Activated CD4-positive, alpha-beta memory T cell treated with anti-CD3 and anti-CD28 coated beads for 36 hours (primary cell): ENCODE results near the gene ANKRD39. TPM values are rescaled to one million over a fixed set of nuclear protein-coding genes. Genes with fewer than 3 reads are reported as not detected.

Experiments used
- CTCF ChIA-PET: fragments of 350-600 bp; sonication (Branson Sonifier 250); formaldehyde crosslinking; loops from one replicate; lab custom pipeline; 2021; ENCODE audit warnings: antibody characterized with exemption, inconsistent platforms; lab: Charles Lee
- POLR2A ChIA-PET: fragments of 350-600 bp; sonication (Branson Sonifier 250); formaldehyde crosslinking; loops from one replicate; lab custom pipeline; 2021; ENCODE audit warnings: antibody characterized with exemption; lab: Charles Lee
- DNase-seq: peaks from one replicate; pipeline ENCODE4 v3.0.0-alpha.2; 2020
- H3K27ac Mint-ChIP-seq: one replicate; pipeline ENCODE4 v1.8.0; 2021; ENCODE audit warnings: mixed read lengths
- H3K27me3 Mint-ChIP-seq: one replicate; pipeline ENCODE4 v1.8.0; 2021; ENCODE audit warnings: mixed read lengths
- H3K36me3 Mint-ChIP-seq: one replicate; pipeline ENCODE4 v1.8.0; 2021; ENCODE audit warnings: mixed read lengths
- H3K4me1 Mint-ChIP-seq: one replicate; pipeline ENCODE4 v1.8.0; 2021; ENCODE audit warnings: low read depth, mixed read lengths
- H3K4me3 Mint-ChIP-seq: one replicate; pipeline ENCODE4 v1.8.0; 2021; ENCODE audit warnings: mild to moderate bottlenecking, mixed read lengths
- H3K9me3 Mint-ChIP-seq: one replicate; pipeline ENCODE4 v1.8.0; 2021; ENCODE audit warnings: mixed read lengths
- intact Hi-C: fragments of 100-400 bp; cut with micrococcal nuclease; formaldehyde crosslinking; loops from one replicate; pipeline ENCODE4 v1.15.1; 2023
- total RNA-seq, 2 experiments: library from RNA; stranded (reverse); gene quantifications; one replicate each; pipeline ENCODE4 v1.2.3, GENCODE V29; 2021

ANKRD39 gene
- total RNA-seq, 2 experiments from 2014 or later = 29.0 to 35.1 TPM

- no peaks in the 10 kb centered on the region for H3K9me3 Mint-ChIP-seq
- H3K27me3 Mint-ChIP-seq = peaks cover 2% of the 10 kb centered on the region
- no peak overlapping the region for H3K27ac Mint-ChIP-seq
- peaks cover 43% of the 10 kb centered on the region for H3K4me1 Mint-ChIP-seq
- CTCF ChIA-PET = interaction anchor here (1.0 to 1.1 kb wide), 2 partner anchors 15 to 78 kb away, joined by 3 read pairs; no protein-coding TSS in a partner anchor
- DNase-seq = no peak
- intact Hi-C loops = loop anchor here (2.0 kb wide), 1 partner anchor 17 kb away; the partner anchor contains the start of gene ANKRD39
- H3K4me3 Mint-ChIP-seq = no peak overlapping the region
- no peaks in the 10 kb centered on the region for H3K36me3 Mint-ChIP-seq
- POLR2A ChIA-PET = interaction anchor here (1.4 kb wide), 1 partner anchor 17 kb away, joined by 4 read pairs; no protein-coding TSS in a partner anchor
Observed at GRCh38 chr2:96875498-96876268, 17.9 kb upstream of the ANKRD39 start.

GRCh38 chr2:96874198-96874831 lies 16.5 kb upstream of the ANKRD39 start:
- H3K4me3 Mint-ChIP-seq = no peak overlapping the region
- H3K4me1 Mint-ChIP-seq = peaks cover 47% of the 10 kb centered on the region
- H3K27me3 Mint-ChIP-seq = peaks cover 2% of the 10 kb centered on the region
- ChIA-PET POLR2A (interaction anchor here (0.6 to 1.4 kb wide), 2 partner anchors 16 to 549 kb away, joined by 3 to 4 read pairs; partner anchors contain the start of gene ITPRIPL1), CTCF (interaction anchor here (1.1 to 8.3 kb wide), 5 partner anchors 16 to 125 kb away, joined by 3 to 72 read pairs (median 3); partner anchors contain the start of gene ANKRD39)
- peak; percentile 51 for DNase-seq
- H3K27ac Mint-ChIP-seq = peak overlapping the region; percentile 69
- intact Hi-C loops = loop anchor here (2.0 to 5.0 kb wide), 2 partner anchors 16 to 38 kb away; partner anchors contain the start of gene ANKRD39
- H3K36me3 Mint-ChIP-seq = no peaks in the 10 kb centered on the region
- H3K9me3 Mint-ChIP-seq = no peaks in the 10 kb centered on the region

GRCh38 chr2:96873651-96874096 lies 15.9 kb upstream of the ANKRD39 start:
- DNase-seq = no peak
- H3K27me3 Mint-ChIP-seq = peaks cover 2% of the 10 kb centered on the region
- peaks cover 47% of the 10 kb centered on the region for H3K4me1 Mint-ChIP-seq
- ChIA-PET CTCF (interaction anchor here (0.9 to 8.3 kb wide), 5 partner anchors 16 to 238 kb away, joined by 3 to 72 read pairs (median 3); partner anchors contain the start of gene ANKRD39), POLR2A (interaction anchor here (0.6 kb wide), 1 partner anchor 548 kb away, joined by 3 read pairs; the partner anchor contains the start of gene ITPRIPL1)
- H3K4me3 Mint-ChIP-seq = no peak overlapping the region
- intact Hi-C loops = loop anchor here (2.0 to 5.0 kb wide), 2 partner anchors 15 to 39 kb away; partner anchors contain the start of gene ANKRD39
- H3K9me3 Mint-ChIP-seq = no peaks in the 10 kb centered on the region
- H3K27ac Mint-ChIP-seq = no peak overlapping the region
- no peaks in the 10 kb centered on the region for H3K36me3 Mint-ChIP-seq

- CTCF ChIA-PET = interaction anchor here (0.9 to 8.3 kb wide), 5 partner anchors 15 to 239 kb away, joined by 3 to 72 read pairs (median 8); partner anchors contain the start of gene ANKRD39
Observed at GRCh38 chr2:96872591-96873349, 15.0 kb upstream of the ANKRD39 start.

GRCh38 chr2:96870626-96871255 lies 12.9 kb upstream of the ANKRD39 start:
- peak; percentile 75 for DNase-seq
- peaks cover 2% of the 10 kb centered on the region for H3K27me3 Mint-ChIP-seq
- intact Hi-C loops = loop anchor here (2.0 to 5.0 kb wide), 2 partner anchors 42 to 92 kb away; no protein-coding TSS in a partner anchor
- peak overlapping the region; percentile 74 for H3K4me3 Mint-ChIP-seq
- ChIA-PET POLR2A (interaction anchor here (1.3 kb wide), 1 partner anchor 13 kb away, joined by 6 read pairs; the partner anchor contains the start of gene ANKRD39), CTCF (interaction anchor here (1.2 to 8.3 kb wide), 4 partner anchors 13 to 243 kb away, joined by 3 to 72 read pairs (median 9); partner anchors contain the start of genes ANKRD36 and ANKRD39)
- H3K36me3 Mint-ChIP-seq = no peaks in the 10 kb centered on the region
- H3K27ac Mint-ChIP-seq = peak overlapping the region; percentile 49
- H3K4me1 Mint-ChIP-seq = peaks cover 52% of the 10 kb centered on the region
- no peaks in the 10 kb centered on the region for H3K9me3 Mint-ChIP-seq

More at GRCh38 chr2:96872591-96873349, 15.0 kb upstream of the ANKRD39 start:
- intact Hi-C loops = loop anchor here (5.0 kb wide), 1 partner anchor 40 kb away; no protein-coding TSS in a partner anchor
- POLR2A ChIA-PET = no interaction called here
- Mint-ChIP-seq H3K4me3 (no peak overlapping the region), H3K9me3 (no peaks in the 10 kb centered on the region), H3K27ac (peak overlapping the region; percentile 28), H3K27me3 (peaks cover 2% of the 10 kb centered on the region), H3K4me1 (peaks cover 47% of the 10 kb centered on the region), H3K36me3 (no peaks in the 10 kb centered on the region)
- DNase-seq = peak; percentile 31

GRCh38 chr2:96869822-96870625 lies 12.2 kb upstream of the ANKRD39 start, which contains the start of gene SEMA4C:
TSS of gene SEMA4C (minus strand) at chr2:96870080. CDS start at chr2:96867886, 2,194 bp downstream.
- Mint-ChIP-seq H3K27me3 (peaks cover 2% of the 10 kb centered on the region), H3K36me3 (peaks cover 3% of the 10 kb centered on the region), H3K9me3 (no peaks in the 10 kb centered on the region), H3K4me1 (peaks cover 48% of the 10 kb centered on the region), H3K27ac (peak within 1 kb of the TSS; percentile 54), H3K4me3 (peak within 1 kb of the TSS; percentile 74)
- intact Hi-C loops = loop anchor here (2.0 to 5.0 kb wide), 2 partner anchors 42 to 93 kb away; no protein-coding TSS in a partner anchor
- ChIA-PET POLR2A (interaction anchor here (1.3 to 2.1 kb wide), 2 partner anchors 12 kb away, joined by 6 to 21 read pairs; partner anchors contain the start of gene ANKRD39), CTCF (interaction anchor here (1.2 to 8.3 kb wide), 7 partner anchors 10 to 243 kb away, joined by 3 to 72 read pairs (median 7); partner anchors contain the start of genes ANKRD36 and ANKRD39)
- DNase-seq = peak; percentile 51

GRCh38 chr2:96869281-96869821 lies 11.5 kb upstream of the ANKRD39 start:
- no peaks in the 10 kb centered on the region for H3K9me3 Mint-ChIP-seq
- intact Hi-C loops = no loop called here
- H3K27me3 Mint-ChIP-seq = peaks cover 2% of the 10 kb centered on the region
- DNase-seq = peak; percentile 30
- CTCF ChIA-PET = interaction anchor here (0.7 to 8.3 kb wide), 10 partner anchors 9 to 96 kb away, joined by 3 to 72 read pairs (median 4); partner anchors contain the start of gene ANKRD39
- POLR2A ChIA-PET = interaction anchor here (2.1 kb wide), 1 partner anchor 12 kb away, joined by 21 read pairs; the partner anchor contains the start of gene ANKRD39
- peaks cover 41% of the 10 kb centered on the region for H3K4me1 Mint-ChIP-seq
- peaks cover 7% of the 10 kb centered on the region for H3K36me3 Mint-ChIP-seq
- no peak overlapping the region for H3K27ac Mint-ChIP-seq
- H3K4me3 Mint-ChIP-seq = peak overlapping the region; percentile 58

- H3K27ac Mint-ChIP-seq = peak overlapping the region; percentile 76
- no peaks in the 10 kb centered on the region for H3K9me3 Mint-ChIP-seq
- peaks cover 35% of the 10 kb centered on the region for H3K4me1 Mint-ChIP-seq
- CTCF ChIA-PET = interaction anchor here (0.7 to 8.3 kb wide), 12 partner anchors 8 to 97 kb away, joined by 3 to 72 read pairs (median 4); partner anchors contain the start of gene ANKRD39
- peak overlapping the region; percentile 79 for H3K4me3 Mint-ChIP-seq
- DNase-seq = peak; percentile 81
- peaks cover 7% of the 10 kb centered on the region for H3K36me3 Mint-ChIP-seq
- POLR2A ChIA-PET = interaction anchor here (2.1 kb wide), 1 partner anchor 11 kb away, joined by 21 read pairs; the partner anchor contains the start of gene ANKRD39
- peaks cover 2% of the 10 kb centered on the region for H3K27me3 Mint-ChIP-seq
- intact Hi-C loops = no loop called here
Observed at GRCh38 chr2:96868555-96869280, 10.9 kb upstream of the ANKRD39 start.
